Uterus (tissue), 4 donors: ENCODE measurements around the gene SRRM2. TPM values are rescaled to one million over a fixed set of nuclear protein-coding genes. Genes with fewer than 3 reads are reported as not detected.

Source experiments
- DNase-seq, 2 donors: peaks; one replicate each; pipeline ENCODE4 v3.0.0-alpha.2; 2019 to 2020
- H3K27ac ChIP-seq, 2 donors: fragments of 200-600 bp; sonication (generic); 1 replicate in 1 of 2; 2 replicates in 1 of 2; pipeline ENCODE4 v1.5.1; 2016 to 2018
- H3K27me3 ChIP-seq, 2 donors: fragments of 200-600 bp; sonication (generic); one replicate each; pipeline ENCODE4 v1.5.1; 2018 to 2019; ENCODE audit warnings: control low read depth in 1 of 2
- H3K36me3 ChIP-seq, 2 donors: fragments of 200-600 bp; sonication (generic); one replicate each; pipeline ENCODE4 v1.5.1; 2019; ENCODE audit warnings: control low read depth in 1 of 2
- H3K4me1 ChIP-seq, 2 donors: fragments of 200-600 bp; sonication (generic); one replicate each; pipeline ENCODE4 v1.5.1; 2018 to 2019; ENCODE audit warnings: control low read depth in 1 of 2
- H3K4me3 ChIP-seq, 2 donors: fragments of 200-600 bp; sonication (generic); 1 replicate in 1 of 2; 2 replicates in 1 of 2; pipeline ENCODE4 v1.5.1; 2018 to 2019; ENCODE audit warnings: mild to moderate bottlenecking in 1 of 2
- H3K9me3 ChIP-seq, 2 donors: fragments of 200-600 bp; sonication (generic); one replicate each; pipeline ENCODE4 v1.5.1; 2019; ENCODE audit warnings: control low read depth in 1 of 2
- CTCF ChIP-seq, 4 experiments: fragments of 200-600 bp in 2 of 4; fragments of 450-650 bp in 2 of 4; sonication (generic) in 2 of 4; IDR thresholded peaks; one replicate each; pipeline ENCODE4 v1.5.1; 2016 to 2019; ENCODE audit warnings: antibody characterized with exemption in 4 of 4, mild to moderate bottlenecking in 2 of 4, moderate library complexity in 1 of 4
- POLR2A ChIP-seq, 2 donors: fragments of 450-650 bp; IDR thresholded peaks; one replicate each; pipeline ENCODE4 v1.6.1; 2016; ENCODE audit warnings: antibody characterized with exemption in 2 of 2, mild to moderate bottlenecking in 1 of 2, moderate library complexity in 1 of 2
- intact Hi-C: fragments of 100-400 bp; cut with DNase I; formaldehyde crosslinking; loops from one replicate; pipeline ENCODE4 v1.15.1; 2023; ENCODE audit warnings: low total_unique reads
- total RNA-seq, 4 donors: library from RNA; depleted of rRNA in 3 of 4; stranded (reverse); fragments of >200 nt in 3 of 4; gene quantifications; one replicate each; pipeline versions ENCODE4 v1.1.0 to v1.2.4, GENCODE V29; 2014 to 2023
- donor health status: DM: yes; HTN: yes; CAD: no.

Gene SRRM2
- total RNA-seq, 4 donors from 2014 or later: 92.7 to 900 (median 121) TPM

GRCh38 chr16:2751577-2752034 is 832 bp upstream of the SRRM2 start:
- Histone ChIP-seq H3K36me3 (no peaks in the 10 kb centered on the region), H3K4me3 (peak overlapping the region; percentile 51 to 89), H3K9me3 (no peaks in the 10 kb centered on the region), H3K4me1 (peaks cover 16 to 17% of the 10 kb centered on the region in 2 donors), H3K27ac (peak overlapping the region; percentile 99 to 100), H3K27me3 (no peaks in the 10 kb centered on the region)
- intact Hi-C loops: no loop called here
- peak in 1 of 2 donors; percentile 49 for DNase-seq
- no peak for TF ChIP-seq POLR2A (IDR thresholded peaks at IDR 0.05)
- no peak for TF ChIP-seq CTCF (IDR thresholded peaks at IDR 0.05)

- no peaks in the 10 kb centered on the region for H3K36me3 ChIP-seq
- H3K27ac ChIP-seq: peak overlapping the region; percentile 99 to 100
- DNase-seq: peak; percentile 82 to 88
- H3K4me3 ChIP-seq: peak overlapping the region; percentile 51 to 89
- H3K27me3 ChIP-seq: no peaks in the 10 kb centered on the region
- H3K4me1 ChIP-seq: peaks cover 16 to 17% of the 10 kb centered on the region in 2 donors
- TF ChIP-seq POLR2A (IDR thresholded peaks at IDR 0.05): peak in 1 of 2 donors; percentile 2
- no peak for TF ChIP-seq CTCF (IDR thresholded peaks at IDR 0.05)
- intact Hi-C loops: no loop called here
- H3K9me3 ChIP-seq: no peaks in the 10 kb centered on the region
Measured at GRCh38 chr16:2752850-2753732, 653 bp downstream of the SRRM2 start.

GRCh38 chr16:2753733-2754020 is 1.2 kb downstream of the SRRM2 start:
- Histone ChIP-seq H3K4me1 (peaks cover 16 to 17% of the 10 kb centered on the region in 2 donors), H3K4me3 (peak overlapping the region; percentile 51 to 89), H3K9me3 (no peaks in the 10 kb centered on the region), H3K27me3 (no peaks in the 10 kb centered on the region), H3K36me3 (no peaks in the 10 kb centered on the region), H3K27ac (peak overlapping the region; percentile 99 to 100)
- TF ChIP-seq POLR2A (IDR thresholded peaks at IDR 0.05) (no peak), CTCF (IDR thresholded peaks at IDR 0.05) (no peak)
- intact Hi-C loops: no loop called here
- DNase-seq: no peak

- no peaks in the 10 kb centered on the region for H3K36me3 ChIP-seq
- intact Hi-C loops: no loop called here
- H3K4me3 ChIP-seq: peak overlapping the region in 1 of 2 donors; percentile 89
- TF ChIP-seq POLR2A (IDR thresholded peaks at IDR 0.05) (no peak), CTCF (IDR thresholded peaks at IDR 0.05) (no peak)
- no peak for DNase-seq
- peaks cover 16 to 17% of the 10 kb centered on the region in 2 donors for H3K4me1 ChIP-seq
- H3K27ac ChIP-seq: no peak overlapping the region
- no peaks in the 10 kb centered on the region for H3K9me3 ChIP-seq
- H3K27me3 ChIP-seq: no peaks in the 10 kb centered on the region
Measured at GRCh38 chr16:2755158-2755557, 2.7 kb downstream of the SRRM2 start.

- no peak overlapping the region for H3K4me3 ChIP-seq
- H3K4me1 ChIP-seq: peaks cover 16 to 17% of the 10 kb centered on the region in 2 donors
- TF ChIP-seq CTCF (IDR thresholded peaks at IDR 0.05) (no peak), POLR2A (IDR thresholded peaks at IDR 0.05) (no peak)
- H3K27me3 ChIP-seq: no peaks in the 10 kb centered on the region
- intact Hi-C loops: no loop called here
- H3K27ac ChIP-seq: no peak overlapping the region
- no peak for DNase-seq
- H3K9me3 ChIP-seq: no peaks in the 10 kb centered on the region
- H3K36me3 ChIP-seq: no peaks in the 10 kb centered on the region
Measured at GRCh38 chr16:2756288-2757015, 4.0 kb downstream of the SRRM2 start.
